Muscle of leg (tissue), 11 donors: ENCODE results near the gene PPWD1. TPM values are rescaled to one million over a fixed set of nuclear protein-coding genes. Genes with fewer than 3 reads are reported as not detected.
"Not testable (repeated sequence)": the region's sequence is repeated elsewhere in the genome, so short reads cannot be mapped to it uniquely, and the experiment has no call there.

Source experiments
- DNase-seq: peaks from one replicate; pipeline ENCODE4 v3.0.0; 2013
- H3K27ac ChIP-seq: one replicate; pipeline ENCODE4 v1.5.1; 2013; ENCODE audit warnings: mild to moderate bottlenecking, low read length, control low read depth
- H3K27me3 ChIP-seq: one replicate; pipeline ENCODE4 v1.6.1; 2013; ENCODE audit warnings: low read length; ENCODE audit not compliant: control insufficient read depth, insufficient read depth
- H3K36me3 ChIP-seq: one replicate; pipeline ENCODE4 v1.6.1; 2013; ENCODE audit warnings: low read length; ENCODE audit not compliant: control insufficient read depth, insufficient read depth
- H3K4me1 ChIP-seq: one replicate; pipeline ENCODE4 v1.6.1; 2013; ENCODE audit warnings: low read length; ENCODE audit not compliant: control insufficient read depth, insufficient read depth
- H3K4me3 ChIP-seq: one replicate; pipeline ENCODE4 v1.5.1; 2013; ENCODE audit warnings: low read length, control low read depth
- H3K9me3 ChIP-seq: replicated peaks from 2 replicates; pipeline ENCODE4 v1.6.1; 2013; ENCODE audit warnings: low read depth, low read length; ENCODE audit not compliant: control insufficient read depth
- WGBS: methylation state at CpG from one replicate; pipeline ENCODE4 v1.1.5; 2013; ENCODE audit warnings: missing lambda C conversion rate; ENCODE audit not compliant: insufficient coverage; 5-methylcytosine and 5-hydroxymethylcytosine counted together
- polyA plus RNA-seq, 8 donors: library from polyadenylated mRNA; unstranded; fragments of 120-200 nt; gene quantifications; one replicate each; pipeline versions ENCODE4 v1.2.1 to v1.2.3, GENCODE V29; 2013; ENCODE audit warnings: inconsistent platforms in 1 of 8, low replicate concordance in 1 of 8; ENCODE audit not compliant: insufficient read length in 8 of 8, insufficient read depth in 1 of 8
- total RNA-seq: library from RNA; stranded (reverse); fragments of 120-200 nt; gene quantifications from one replicate; pipeline ENCODE4 v1.2.4, GENCODE V29; 2013

PPWD1 gene
- total and polyA plus RNA-seq, 9 donors = 31.8 to 51.9 (median 36.3) TPM

DNA sequence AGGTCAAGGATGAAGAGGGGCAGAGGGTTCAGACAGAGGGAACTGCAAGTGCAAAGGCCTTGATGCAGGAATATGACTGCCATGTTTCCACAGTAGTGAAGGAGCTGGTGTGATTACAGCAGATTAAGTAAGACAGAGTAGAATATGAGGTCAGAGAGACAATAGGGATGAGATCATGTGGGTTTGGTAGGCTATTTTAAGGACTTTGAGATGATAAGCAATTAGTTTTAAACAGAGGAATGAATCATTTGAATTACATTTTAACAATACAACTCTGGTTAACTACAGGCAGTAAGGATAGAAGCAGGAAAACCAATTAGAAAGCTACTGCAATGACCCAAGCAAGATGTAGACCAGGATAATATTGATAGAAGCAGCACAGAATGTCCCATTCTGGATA lies 7.8 kb upstream of the PPWD1 start:
- H3K9me3 ChIP-seq = no peaks in the 10 kb centered on the region
- no peak overlapping the region for H3K4me3 ChIP-seq
- H3K27ac ChIP-seq = no peak overlapping the region
- no peaks in the 10 kb centered on the region for H3K27me3 ChIP-seq
- no peaks in the 10 kb centered on the region for H3K4me1 ChIP-seq
- DNase-seq = no peak
- H3K36me3 ChIP-seq = peaks cover 4% of the 10 kb centered on the region

DNA sequence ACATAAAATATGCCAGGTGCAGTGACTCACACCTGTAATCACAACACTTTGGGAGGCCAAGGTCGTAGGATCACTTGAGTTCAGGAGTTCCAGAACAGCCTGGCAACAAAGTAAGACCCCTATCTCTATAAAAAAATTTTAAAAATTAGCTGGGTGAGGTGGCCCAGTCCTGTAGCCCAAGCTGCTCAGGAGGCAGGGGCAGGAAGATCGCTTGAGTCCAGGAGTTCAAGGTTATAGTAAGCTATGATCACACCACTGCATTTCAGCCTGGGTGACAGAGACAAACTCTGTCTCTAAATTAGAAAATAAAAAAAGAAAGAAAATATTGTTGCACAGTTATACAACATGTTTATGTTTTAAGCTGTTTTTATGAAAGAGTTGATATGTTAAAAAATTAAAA lies 6.9 kb upstream of the PPWD1 start:
- Histone ChIP-seq H3K27ac (no peak overlapping the region), H3K9me3 (no peaks in the 10 kb centered on the region), H3K4me1 (no peaks in the 10 kb centered on the region), H3K27me3 (no peaks in the 10 kb centered on the region), H3K4me3 (no peak overlapping the region), H3K36me3 (peaks cover 2% of the 10 kb centered on the region)
- WGBS = no CpG with 5 or more reads among the region's 2 CpGs
- no peak for DNase-seq

- Histone ChIP-seq H3K27ac (no peak overlapping the region), H3K36me3 (peaks cover 2% of the 10 kb centered on the region), H3K4me3 (no peak overlapping the region), H3K27me3 (no peaks in the 10 kb centered on the region), H3K4me1 (no peaks in the 10 kb centered on the region), H3K9me3 (no peaks in the 10 kb centered on the region)
- no CpG with 5 or more reads among the region's 3 CpGs for WGBS
- DNase-seq = no peak
Observed at GRCh38 chr5:65556718-65557117, 6.4 kb upstream of the PPWD1 start.

GRCh38 chr5:65563777-65564176 lies 681 bp downstream of the PPWD1 start:
- peak overlapping the region; percentile 96 for H3K27ac ChIP-seq
- H3K4me1 ChIP-seq = peaks cover 4% of the 10 kb centered on the region
- no peaks in the 10 kb centered on the region for H3K27me3 ChIP-seq
- peak overlapping the region; percentile 93 for H3K4me3 ChIP-seq
- WGBS = no CpG with 5 or more reads among the region's 11 CpGs
- H3K9me3 ChIP-seq = no peaks in the 10 kb centered on the region
- H3K36me3 ChIP-seq = no peaks in the 10 kb centered on the region
- DNase-seq = no peak

- Histone ChIP-seq H3K27me3 (no peaks in the 10 kb centered on the region), H3K4me1 (peaks cover 4% of the 10 kb centered on the region), H3K36me3 (peaks cover 4% of the 10 kb centered on the region), H3K9me3 (no peaks in the 10 kb centered on the region), H3K27ac (no peak overlapping the region), H3K4me3 (no peak overlapping the region)
- DNase-seq = no peak
- WGBS = 88% methylated on average over 1 of the region's 5 CpGs
Observed at GRCh38 chr5:65566505-65566904, 3.4 kb downstream of the PPWD1 start.

- H3K4me1 ChIP-seq = no peaks in the 10 kb centered on the region
- H3K9me3 ChIP-seq = no peaks in the 10 kb centered on the region
- DNase-seq = no peak
- H3K27me3 ChIP-seq = no peaks in the 10 kb centered on the region
- no peak overlapping the region for H3K4me3 ChIP-seq
- WGBS = 80% methylated on average over 1 of the region's 2 CpGs
- H3K27ac ChIP-seq = no peak overlapping the region
- peaks cover 8% of the 10 kb centered on the region for H3K36me3 ChIP-seq
Observed at GRCh38 chr5:65570598-65571226, 7.6 kb downstream of the PPWD1 start.

DNA sequence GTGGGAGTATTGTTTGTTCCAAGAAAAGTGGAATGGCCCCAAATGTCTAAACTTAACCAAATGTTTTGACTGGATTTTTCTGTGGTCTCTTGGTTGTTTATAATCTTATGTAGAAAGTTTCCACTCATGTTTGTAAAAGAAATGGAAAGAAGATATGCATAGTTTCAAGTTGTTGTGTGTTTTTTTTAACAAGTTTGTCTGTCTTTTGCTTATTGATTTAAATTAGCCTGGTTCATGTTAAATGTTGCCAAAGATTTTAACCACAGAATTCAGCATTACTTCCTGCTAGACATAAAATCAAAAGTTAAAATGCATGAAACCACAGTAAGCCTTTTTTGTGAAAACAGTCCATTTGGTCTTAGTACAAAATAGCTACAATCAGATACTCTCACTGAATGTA lies 14.0 kb downstream of the PPWD1 start:
- H3K36me3 ChIP-seq = peaks cover 21% of the 10 kb centered on the region
- H3K27me3 ChIP-seq = no peaks in the 10 kb centered on the region
- DNase-seq = no peak
- no peak overlapping the region for H3K4me3 ChIP-seq
- H3K4me1 ChIP-seq = no peaks in the 10 kb centered on the region
- H3K27ac ChIP-seq = no peak overlapping the region
- no peaks in the 10 kb centered on the region for H3K9me3 ChIP-seq

- Histone ChIP-seq H3K27ac (no peak overlapping the region), H3K36me3 (peaks cover 21% of the 10 kb centered on the region), H3K4me1 (no peaks in the 10 kb centered on the region), H3K27me3 (no peaks in the 10 kb centered on the region), H3K4me3 (no peak overlapping the region), H3K9me3 (no peaks in the 10 kb centered on the region)
- WGBS = no CpG with 5 or more reads among the region's 2 CpGs
- DNase-seq = no peak
Observed at GRCh38 chr5:65588694-65589093, 25.6 kb downstream of the PPWD1 start.

- H3K9me3 ChIP-seq, H3K4me1 ChIP-seq, H3K4me3 ChIP-seq, H3K27me3 ChIP-seq, H3K27ac ChIP-seq, DNase-seq: not testable (repeated sequence)
- H3K36me3 ChIP-seq = peaks cover 41% of the 10 kb centered on the region
- WGBS = 100% methylated on average over 1 of the region's 1 CpG
Observed at GRCh38 chr5:65601761-65602160, 38.7 kb downstream of the PPWD1 start.

GRCh38 chr5:65611524-65611923 lies 48.4 kb downstream of the PPWD1 start:
- DNase-seq = no peak
- Histone ChIP-seq H3K4me3 (no peak overlapping the region), H3K9me3 (no peaks in the 10 kb centered on the region), H3K36me3 (peaks cover 23% of the 10 kb centered on the region), H3K4me1 (no peaks in the 10 kb centered on the region), H3K27ac (no peak overlapping the region), H3K27me3 (no peaks in the 10 kb centered on the region)
- 90% methylated on average over 2 of the region's 3 CpGs for WGBS

- WGBS = no CpG with 5 or more reads among the region's 4 CpGs
- Histone ChIP-seq H3K36me3 (peaks cover 22% of the 10 kb centered on the region), H3K27me3 (no peaks in the 10 kb centered on the region), H3K4me3 (no peak overlapping the region), H3K9me3 (no peaks in the 10 kb centered on the region), H3K4me1 (no peaks in the 10 kb centered on the region), H3K27ac (no peak overlapping the region)
- no peak for DNase-seq
Observed at GRCh38 chr5:65612298-65612907, 49.3 kb downstream of the PPWD1 start.
